Measurements from ENCODE around the gene EVI5.
"Not testable (repeated sequence)": the region's sequence is repeated elsewhere in the genome, so short reads cannot be mapped to it uniquely, and the experiment has no call there.

EVI5 gene

DNA sequence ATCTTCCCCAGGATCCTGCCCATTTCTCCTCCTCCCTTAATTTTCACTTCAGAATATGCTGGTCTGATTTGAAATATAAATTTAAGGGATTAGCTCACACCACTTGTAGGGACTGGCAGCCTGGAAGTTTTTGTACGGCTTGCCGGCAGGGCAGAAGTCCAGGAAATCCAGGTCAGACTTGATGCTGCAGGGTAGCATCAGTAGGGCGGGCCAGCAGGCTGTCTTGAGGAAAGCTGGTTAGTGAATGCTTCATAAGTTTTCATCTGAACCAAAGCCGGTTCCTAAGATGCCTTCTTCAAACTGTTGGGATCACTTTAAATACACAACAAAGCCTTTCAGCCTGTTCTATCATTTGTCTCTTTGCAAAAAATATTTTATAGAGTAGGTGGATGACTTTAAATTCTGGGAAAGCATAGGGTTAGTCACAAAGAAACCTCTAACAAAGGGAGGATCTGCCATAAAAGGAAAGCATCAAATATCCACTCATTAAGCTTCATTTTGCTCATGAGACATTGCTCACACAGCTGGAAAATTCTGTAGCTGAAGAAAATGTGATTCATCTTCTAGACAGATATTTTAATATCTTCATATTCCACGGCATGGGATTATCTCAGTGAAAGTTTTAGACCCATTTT lies 207.5 kb downstream of the EVI5 start:
- no peak for DNase-seq (ENCODE audit: low read depth, low spot score)

DNA sequence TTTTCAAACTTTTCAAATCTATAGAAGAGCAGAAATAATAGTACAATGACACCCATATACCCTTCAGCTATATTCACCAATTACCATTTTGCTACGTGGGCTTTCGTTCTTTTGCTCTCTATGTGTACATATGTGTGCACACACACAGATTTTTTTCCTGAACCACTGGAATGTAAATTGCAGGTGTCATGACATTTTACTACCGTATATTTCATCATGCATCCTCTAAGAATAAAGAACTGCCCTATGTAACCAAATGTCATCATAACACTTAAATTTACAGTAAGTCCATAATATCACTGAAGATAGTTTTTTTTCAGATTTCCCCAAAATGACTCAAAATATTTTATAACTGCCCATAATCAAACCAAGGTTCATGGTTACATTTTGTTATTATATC lies 209.8 kb downstream of the EVI5 start:
- no peak for DNase-seq (ENCODE audit: low read depth, low spot score)

DNA sequence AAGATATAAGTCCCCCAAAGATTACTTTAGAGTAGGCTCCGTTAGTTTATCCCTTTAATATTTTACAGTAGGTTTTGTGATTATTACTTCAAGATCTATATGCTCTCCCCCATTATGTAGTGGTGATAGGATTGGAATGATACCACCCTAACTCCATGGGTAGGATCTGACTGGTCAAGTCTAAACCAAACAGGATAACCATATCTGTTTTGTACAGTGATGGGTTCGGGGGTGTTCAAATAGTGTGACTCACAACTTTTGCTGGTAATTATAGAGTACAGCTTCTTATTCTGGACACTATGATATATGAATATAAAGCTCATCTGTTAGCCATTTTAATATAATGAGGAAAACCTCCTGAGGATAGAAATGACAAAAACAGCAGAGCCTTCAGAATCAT lies 212.4 kb downstream of the EVI5 start:
- no peak for DNase-seq (ENCODE audit: low read depth, low spot score)

DNA sequence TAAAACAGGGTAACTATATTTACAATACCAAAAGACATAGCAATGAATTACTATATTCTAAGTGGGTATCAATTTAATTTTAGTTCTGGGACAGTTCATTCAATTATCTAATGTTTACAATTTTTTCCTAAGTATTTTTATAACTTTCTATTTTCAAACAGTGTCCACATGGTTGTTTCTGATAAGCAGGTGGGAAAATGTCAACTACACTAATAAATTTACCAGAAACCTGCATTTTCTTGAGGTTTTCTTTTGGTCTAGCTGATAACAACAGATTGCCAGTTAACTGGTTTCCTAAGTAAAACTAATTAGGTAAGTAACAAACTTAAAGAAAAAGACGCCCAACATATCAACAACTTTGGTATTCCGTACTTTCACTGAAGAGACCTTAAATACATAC lies 213.3 kb downstream of the EVI5 start:
- no peak for DNase-seq (ENCODE audit: low read depth, low spot score)

DNA sequence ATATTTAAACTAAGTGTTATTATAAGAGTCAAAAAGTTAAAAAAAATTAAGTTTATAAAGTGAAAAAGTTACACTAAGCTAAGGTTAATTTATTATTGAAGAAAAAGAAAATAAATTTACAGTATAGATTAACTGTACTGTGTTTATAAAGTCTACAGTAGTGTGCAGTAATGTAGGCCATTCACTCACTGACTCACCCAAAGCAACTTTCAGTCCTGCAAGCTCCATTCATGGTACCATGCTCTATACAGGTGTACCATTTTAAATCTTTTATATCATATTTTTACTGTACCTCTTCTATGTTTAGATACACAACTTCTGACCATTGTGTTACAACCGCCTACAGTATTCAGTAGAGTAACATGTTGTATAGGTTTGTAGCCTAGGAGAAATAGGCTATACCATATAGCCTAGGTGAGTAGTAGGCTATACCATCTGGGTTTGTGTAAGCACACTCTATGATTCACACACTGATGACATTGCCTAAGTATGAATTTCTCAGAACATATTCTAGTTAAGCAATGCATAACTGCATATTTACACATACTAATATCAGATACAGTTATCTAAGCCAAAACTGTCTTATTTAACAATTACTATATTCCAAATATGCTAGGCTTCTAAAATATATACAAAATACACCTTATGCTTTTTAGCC lies 217.6 kb downstream of the EVI5 start:
- no peak for DNase-seq (ENCODE audit: low read depth, low spot score)

- DNase-seq (ENCODE audit: low read depth, low spot score): no peak
These were observed 221.3 kb downstream of the EVI5 start for GRCh38 chr1:92563457-92564216.

GRCh38 chr1:92556350-92556749 lies 228.6 kb downstream of the EVI5 start:
- DNase-seq (ENCODE audit: low read depth, low spot score): no peak

DNA sequence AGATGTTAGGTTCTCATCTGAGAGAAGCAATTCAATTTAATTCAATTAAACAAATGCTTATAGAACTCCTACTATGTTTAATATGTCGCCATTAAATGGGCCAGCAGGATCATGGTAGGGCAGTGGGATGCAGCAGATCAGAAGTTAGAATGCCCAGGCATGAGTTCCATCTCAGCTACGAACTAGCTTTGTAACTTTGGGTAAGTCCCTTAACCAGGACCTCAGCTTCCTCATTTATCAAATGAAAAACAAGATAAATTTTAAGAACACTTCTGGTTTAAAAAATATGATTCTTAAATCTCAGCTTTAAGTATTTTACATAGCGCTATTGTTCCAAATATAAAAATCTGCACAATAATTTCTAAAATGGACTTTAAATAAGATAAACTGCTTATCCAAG lies 230.7 kb downstream of the EVI5 start:
- DNase-seq (ENCODE audit: low read depth, low spot score): no peak

- DNase-seq (ENCODE audit: low read depth, low spot score): no peak
These were observed 233.0 kb downstream of the EVI5 start for GRCh38 chr1:92551916-92552315.

- DNase-seq (ENCODE audit: low read depth, low spot score): no peak
These were observed 240.1 kb downstream of the EVI5 start for GRCh38 chr1:92544756-92545165.

DNA sequence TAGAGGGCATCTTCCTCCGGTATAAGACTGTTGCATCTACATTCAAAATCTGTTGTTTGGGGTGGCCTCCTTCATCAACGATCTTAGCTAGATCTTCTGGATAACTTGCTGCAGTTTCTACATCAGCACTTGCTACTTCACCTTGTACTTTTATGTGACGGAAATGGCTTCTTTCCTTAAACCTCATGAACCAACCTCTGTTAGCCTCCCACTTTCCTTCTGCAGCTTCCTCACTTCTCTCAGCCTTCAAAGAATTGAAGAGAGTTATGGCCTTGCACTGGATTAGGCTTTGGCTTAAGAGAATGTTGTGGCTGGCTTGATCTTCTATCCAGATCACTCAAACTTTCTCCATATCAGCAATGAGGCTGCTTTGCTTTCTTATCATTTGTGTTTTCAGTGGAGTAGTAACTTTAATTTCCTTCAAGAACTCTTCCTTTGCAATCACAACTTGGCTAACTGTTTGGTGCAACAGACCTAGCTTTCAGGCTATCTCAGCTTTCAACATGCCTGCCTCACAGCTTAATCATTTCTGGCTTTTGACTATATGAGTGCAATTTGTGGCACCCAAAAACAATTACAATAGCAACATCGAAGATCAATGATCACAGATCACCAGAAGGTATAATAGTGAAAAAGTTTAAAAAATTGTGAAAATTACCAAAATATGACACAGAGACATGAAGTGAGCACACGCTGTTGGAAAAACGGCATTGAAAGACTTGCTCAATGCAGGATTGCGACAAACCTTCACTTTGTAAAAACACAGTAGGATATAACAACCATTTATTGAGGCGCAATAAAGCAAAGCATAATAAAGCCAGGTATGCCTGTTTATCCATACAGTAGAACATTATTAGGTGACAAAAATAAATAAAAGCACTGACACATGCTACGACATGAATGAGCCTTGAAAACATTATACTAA lies 241.5 kb downstream of the EVI5 start:
- no peak for DNase-seq (ENCODE audit: low read depth, low spot score)

- DNase-seq (ENCODE audit: low read depth, low spot score): peak; percentile 2
These were observed 246.4 kb downstream of the EVI5 start for GRCh38 chr1:92538413-92539061.

DNA sequence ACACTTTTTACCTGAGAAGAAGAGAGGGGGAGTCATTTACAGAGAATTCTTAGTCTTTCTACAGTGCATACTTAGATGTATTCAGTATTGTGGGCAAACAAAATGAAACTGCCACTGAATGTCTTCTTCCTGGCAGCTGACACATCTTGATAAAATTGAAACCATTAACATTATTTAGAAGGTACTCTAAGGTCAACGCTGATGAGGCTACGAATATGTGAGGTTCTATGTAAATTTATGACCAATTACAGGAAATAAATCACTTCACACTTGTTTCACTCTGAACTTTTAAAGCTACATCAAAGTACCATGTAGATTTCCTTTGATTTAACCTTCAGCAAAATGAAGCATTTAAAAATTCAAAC lies 246.9 kb downstream of the EVI5 start:
- no peak for DNase-seq (ENCODE audit: low read depth, low spot score)

DNA sequence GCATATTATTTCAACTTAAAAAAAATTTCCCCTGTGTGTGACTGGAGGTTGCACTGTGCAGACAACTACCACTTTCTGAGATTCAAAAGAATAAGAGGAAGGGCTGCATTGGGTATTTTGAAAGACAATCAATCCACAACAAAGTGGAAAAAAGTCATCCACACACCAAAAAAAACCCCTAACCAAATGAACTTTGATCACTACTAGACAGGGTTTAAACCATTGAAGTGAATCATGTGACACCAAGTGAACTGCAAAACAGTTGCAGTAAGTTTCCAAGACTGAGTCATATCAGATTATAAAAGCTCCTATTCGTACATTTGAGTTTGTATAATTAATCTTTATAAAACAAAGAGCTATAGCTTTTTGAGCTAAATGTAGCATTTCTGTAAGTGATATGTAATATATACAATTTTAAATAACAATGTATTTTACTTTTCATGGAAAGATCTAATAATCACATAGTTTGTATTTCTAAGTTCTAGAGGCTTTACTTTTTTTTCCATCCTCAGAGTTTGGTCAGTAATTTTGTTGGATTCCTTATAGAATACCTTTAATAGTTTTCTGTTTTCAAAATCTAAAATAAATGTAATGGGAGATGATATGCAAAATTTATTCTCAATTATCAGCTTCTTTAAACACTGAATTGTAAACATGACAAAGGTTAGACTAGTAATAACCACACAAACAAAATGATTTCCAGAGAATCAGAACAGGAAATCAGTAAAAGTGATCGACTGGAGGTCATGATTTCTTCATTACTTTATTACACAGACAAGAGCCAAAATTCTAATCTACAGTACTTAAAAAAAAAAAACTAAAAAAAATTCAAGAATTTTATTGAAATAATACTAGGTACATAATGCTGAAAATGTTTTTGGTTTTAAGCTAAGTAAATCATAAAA lies 247.7 kb downstream of the EVI5 start:
- no peak for DNase-seq (ENCODE audit: low read depth, low spot score)

DNA sequence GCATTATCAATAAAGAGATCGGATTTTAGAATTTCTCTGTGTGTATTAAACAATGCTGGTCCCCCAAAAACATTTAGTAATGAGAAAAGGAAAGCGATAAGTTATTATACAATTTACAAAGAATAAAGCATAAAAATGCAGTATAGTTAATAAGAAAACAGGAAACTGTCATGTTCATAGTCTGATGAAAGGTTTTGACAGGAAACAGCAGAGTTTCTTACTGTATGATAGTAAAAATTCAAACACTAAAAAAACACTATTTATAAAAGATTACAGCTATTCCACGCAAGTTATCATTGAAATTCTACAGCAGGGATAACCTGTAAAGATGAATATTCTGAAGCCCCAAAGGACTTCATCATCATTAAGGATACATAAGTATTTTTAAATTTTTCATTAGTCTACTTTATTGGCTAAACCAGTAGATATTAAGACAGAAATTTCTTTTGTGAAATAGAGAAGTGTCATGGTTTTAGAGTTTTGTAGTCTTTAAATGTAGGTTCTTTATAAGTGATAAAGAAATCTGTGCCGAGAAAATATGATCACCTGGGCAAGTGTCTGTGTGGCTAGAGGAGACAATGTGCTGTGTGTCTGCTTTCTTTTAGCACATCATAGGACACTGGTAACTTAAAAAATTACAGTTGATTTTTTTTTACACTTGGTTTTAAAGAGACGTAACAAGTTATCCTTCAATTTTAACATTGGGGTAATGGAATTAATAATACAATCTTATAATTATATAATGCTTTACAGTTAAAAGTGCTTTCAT lies 248.5 kb downstream of the EVI5 start:
- no peak for DNase-seq (ENCODE audit: low read depth, low spot score)

GRCh38 chr1:92532371-92532770 lies 252.5 kb downstream of the EVI5 start:
- not testable (repeated sequence) for DNase-seq (ENCODE audit: low read depth, low spot score)

GRCh38 chr1:92531939-92532338 lies 253.0 kb downstream of the EVI5 start:
- DNase-seq (ENCODE audit: low read depth, low spot score): not testable (repeated sequence)

- no peak for DNase-seq (ENCODE audit: low read depth, low spot score)
These were observed 257.2 kb downstream of the EVI5 start for GRCh38 chr1:92527670-92528069.

DNA sequence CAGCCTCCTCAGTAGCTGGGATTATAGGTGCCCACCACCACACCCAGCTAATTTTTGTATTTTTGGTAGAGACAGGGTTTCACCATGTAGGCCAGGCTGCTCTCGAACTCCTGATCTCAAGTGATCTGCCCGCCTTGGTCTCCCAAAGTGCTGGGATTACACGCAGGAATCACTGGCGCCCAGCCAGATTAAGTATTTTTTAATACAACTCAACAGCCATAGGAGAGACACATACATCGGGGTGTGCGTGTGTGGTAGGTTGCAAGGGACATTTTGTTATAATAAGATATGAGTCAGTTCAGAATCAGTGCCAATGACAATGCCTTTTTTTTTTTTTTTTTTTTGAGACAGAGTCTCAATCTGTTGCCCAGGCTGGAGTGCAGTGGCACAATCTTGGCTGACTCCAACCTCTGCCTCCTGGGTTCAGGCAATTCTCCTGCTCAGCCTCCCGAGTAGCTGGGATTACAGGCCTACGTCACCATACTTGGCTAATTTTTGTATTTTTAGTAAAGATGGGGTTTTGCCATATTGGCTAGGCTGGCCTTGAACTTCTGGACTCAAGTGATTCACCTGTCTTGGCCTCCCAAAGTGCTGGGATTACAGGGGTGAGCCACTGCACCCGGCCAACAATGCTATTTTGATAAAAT lies 259.8 kb downstream of the EVI5 start:
- not testable (repeated sequence) for DNase-seq (ENCODE audit: low read depth, low spot score)
